GM19043 (cell line): ENCODE data around the gene NRDE2.

Experiments
- ATAC-seq: cut with Tn5 transposase; IDR thresholded peaks from one replicate; pipeline ENCODE4 v1.9.1; 2021; ENCODE audit warnings: low read depth; ENCODE audit not compliant: unreplicated experiment

Gene NRDE2, protein sequence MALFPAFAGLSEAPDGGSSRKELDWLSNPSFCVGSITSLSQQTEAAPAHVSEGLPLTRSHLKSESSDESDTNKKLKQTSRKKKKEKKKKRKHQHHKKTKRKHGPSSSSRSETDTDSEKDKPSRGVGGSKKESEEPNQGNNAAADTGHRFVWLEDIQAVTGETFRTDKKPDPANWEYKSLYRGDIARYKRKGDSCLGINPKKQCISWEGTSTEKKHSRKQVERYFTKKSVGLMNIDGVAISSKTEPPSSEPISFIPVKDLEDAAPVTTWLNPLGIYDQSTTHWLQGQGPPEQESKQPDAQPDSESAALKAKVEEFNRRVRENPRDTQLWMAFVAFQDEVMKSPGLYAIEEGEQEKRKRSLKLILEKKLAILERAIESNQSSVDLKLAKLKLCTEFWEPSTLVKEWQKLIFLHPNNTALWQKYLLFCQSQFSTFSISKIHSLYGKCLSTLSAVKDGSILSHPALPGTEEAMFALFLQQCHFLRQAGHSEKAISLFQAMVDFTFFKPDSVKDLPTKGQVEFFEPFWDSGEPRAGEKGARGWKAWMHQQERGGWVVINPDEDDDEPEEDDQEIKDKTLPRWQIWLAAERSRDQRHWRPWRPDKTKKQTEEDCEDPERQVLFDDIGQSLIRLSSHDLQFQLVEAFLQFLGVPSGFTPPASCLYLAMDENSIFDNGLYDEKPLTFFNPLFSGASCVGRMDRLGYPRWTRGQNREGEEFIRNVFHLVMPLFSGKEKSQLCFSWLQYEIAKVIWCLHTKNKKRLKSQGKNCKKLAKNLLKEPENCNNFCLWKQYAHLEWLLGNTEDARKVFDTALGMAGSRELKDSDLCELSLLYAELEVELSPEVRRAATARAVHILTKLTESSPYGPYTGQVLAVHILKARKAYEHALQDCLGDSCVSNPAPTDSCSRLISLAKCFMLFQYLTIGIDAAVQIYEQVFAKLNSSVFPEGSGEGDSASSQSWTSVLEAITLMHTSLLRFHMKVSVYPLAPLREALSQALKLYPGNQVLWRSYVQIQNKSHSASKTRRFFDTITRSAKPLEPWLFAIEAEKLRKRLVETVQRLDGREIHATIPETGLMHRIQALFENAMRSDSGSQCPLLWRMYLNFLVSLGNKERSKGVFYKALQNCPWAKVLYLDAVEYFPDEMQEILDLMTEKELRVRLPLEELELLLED

DNA sequence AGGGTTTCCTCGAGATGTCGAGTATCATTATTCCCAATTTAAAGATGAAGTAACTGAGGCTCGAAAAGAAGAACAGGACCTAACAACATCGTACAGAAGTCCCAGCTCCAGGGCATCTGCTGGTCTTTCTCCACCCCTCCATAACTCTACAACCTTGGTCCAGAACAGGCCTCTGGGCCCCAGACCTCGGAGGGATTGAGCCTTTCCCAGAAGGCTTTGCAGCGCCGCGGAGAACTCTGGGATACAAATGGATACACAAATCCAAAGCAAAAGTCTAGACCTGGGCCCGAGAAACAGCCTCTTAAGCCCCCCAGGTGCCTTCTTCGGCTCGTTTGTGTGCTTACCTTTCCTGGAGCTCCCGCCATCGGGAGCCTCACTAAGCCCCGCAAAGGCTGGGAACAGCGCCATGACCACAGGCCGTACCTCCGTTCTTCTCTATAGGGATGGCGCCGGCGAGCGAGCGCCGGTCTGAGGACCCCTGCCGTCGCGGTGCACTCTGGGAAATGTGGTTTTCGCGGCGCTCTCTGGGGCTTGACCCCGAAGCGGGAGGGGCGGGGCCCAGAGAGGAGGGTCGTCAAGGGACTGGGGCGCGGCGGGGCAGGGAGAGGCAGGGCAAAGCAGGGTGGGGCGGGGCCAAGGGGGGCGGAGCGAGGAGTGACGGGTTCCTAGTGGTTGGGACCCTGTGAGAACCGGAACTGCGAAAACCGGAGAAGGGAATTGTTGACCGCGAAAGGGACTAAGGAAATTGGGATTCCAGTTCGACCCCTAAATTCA is at the start of gene NRDE2:
NRDE2 (minus strand) TSS at position 445 of the 774 bp plus-strand sequence; CDS start at position 408, 37 bp downstream.
- ATAC-seq: peak; percentile 92

DNA sequence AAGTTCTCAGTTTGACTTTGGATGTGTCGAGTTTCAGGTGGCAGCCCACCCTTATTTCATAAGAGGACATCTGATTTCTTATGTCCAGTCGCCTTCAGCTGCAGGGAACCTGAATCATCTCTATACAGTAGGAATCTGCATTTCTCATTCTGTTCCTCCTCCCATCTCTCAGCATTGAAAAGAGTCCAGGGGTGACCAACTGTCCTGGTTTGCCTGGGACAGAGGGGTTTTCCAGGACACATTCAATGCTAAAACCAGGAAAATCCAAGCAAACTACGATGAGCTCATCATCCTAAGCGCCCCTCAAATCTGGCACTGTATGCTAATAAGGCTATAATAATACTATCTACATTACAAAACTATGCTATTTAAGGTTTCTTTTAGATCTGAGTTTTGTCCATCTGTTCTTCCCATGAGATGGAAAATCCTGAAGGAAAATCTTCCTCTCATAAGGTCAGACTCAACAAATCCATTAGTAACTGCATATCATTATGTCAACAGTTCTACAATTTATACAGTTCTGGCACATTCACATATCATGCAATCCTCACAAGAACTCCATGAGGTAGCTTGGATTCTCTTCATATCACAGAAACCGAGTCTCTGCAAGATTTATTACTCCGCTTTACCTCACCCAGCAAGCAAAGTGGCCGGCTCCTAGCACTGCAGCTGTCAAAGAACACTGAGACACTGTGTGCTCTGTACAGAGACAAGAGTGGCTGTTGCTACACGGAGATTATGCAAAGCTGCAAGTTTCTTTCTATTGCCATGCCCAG is 49.5 kb upstream of the NRDE2 start:
- no peak for ATAC-seq

DNA sequence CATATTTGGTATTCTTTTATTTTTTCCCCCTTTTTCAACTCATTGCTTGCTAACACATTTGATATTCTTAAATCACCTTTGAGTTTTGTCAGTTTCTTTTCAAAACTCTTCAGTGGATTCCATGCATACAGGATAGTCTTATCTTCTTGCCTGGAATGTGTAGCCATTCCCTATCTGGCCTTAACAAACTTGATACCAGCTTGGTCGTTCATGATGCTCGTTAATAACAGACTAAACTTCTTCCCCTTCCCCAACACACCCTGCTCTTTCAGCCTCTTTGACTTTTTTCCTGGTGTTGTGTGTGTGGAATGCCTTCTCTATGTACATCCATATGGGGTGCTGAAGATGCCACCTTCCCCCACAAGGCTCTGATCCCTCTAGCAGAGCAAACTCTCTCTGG is 47.4 kb upstream of the NRDE2 start:
- ATAC-seq: no peak

DNA sequence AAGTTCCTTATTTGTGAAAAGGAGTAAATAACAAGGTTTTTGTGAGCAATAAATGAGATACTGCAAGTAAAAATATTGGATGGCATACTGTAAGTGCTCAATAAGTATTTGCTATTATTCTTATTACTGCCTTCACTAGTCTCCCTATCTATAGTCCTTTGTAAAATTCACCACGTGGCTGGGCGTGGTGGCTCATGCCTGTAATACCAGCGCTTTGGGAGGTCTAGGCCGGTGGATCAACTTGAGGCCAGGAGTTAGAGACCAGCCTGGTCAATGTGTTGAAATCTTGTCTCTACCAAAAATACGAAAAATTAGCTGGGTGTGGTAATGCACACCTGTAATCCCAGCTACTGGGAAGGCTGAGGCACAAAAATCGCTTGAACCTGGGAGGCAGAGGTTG is 46.5 kb upstream of the NRDE2 start:
- ATAC-seq: no peak

DNA sequence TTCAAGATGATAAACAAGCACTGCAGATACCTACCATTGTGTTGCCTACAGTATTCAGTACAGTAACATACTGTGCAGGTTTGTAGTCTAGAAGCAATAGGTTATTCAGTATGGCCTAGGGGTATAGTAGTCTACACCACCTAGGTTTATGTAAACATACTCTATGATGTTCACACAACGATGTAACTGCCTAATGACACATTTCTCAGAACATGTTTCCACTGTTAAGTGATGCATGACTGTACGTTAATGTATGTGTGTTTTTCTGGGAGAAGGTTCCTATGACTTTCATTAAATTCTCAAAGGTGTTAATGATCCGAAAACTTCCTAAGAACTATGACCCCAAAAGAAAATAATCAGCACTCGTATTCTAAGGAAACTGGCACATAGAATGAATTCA is 44.2 kb upstream of the NRDE2 start:
- no peak for ATAC-seq

DNA sequence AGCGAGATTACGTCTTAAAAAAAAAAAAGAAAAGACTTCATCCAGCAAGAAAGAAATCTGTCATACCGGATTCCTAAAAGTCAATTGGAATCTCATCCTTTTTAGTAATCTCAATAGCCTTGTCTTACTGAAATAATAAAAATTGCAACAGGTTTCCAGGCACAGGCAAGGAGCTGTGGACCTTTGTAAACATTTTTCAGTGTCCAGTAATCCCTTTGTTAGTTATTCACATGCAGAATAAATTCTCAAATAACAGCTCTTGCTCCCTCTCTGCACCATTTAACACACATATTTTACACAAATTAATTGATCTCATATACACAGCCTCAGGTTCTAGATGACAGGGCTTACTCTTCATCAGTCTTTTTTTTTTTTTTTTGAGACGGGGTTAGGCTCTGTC is 43.1 kb upstream of the NRDE2 start:
- no peak for ATAC-seq

DNA sequence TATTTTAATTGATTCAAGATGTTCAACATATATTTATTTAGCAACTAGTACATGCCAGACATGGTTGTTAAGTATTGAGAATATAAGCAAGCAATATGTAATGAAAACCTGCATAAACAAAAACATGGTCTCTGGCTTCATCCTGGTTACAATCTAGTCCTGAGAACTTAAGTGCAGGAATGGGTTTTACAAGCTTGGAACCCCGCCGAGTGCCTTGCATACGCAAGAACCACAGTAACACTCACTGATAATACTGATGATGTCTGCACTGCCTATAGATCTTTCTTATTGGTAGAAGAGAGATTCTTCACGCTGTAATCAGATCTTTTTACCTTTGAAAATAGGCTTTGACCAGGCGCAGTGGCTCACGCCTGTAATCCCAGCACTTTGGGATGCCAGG is 42.1 kb upstream of the NRDE2 start:
- no peak for ATAC-seq

DNA sequence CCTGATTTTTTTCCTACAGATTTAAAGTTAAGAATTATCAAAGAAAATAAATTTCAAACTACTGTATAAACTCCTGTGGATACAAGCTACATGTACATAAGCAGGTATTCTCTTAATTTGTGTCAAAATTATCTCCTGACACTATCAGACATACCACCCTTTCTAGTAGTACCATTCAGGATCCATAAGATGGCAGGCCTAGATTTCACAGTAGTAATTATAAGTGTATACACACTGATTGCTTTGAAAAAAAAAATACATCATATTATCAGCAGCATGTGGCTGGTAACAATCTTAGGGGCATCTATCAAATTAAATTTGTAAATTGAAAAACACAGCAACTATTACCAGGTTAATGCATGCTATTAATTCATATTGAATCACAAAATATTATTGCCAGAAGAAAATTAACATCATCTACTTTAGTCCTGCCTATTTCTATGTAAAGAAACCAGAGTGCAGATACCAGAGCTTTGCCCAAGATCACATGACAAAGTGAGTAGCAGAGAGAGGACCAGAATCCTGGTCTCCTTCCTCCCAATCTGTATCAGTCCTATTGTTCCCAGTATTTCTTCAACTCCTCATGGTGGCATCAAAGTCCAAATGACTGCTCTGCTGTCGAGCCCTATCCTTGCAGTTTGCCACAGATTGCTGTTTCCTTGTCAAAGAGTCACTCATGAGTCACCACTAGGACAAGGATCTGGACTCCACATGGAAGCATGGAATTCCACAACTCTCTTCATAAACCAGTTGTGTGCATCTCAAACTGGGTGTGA is 37.4 kb upstream of the NRDE2 start:
- no peak for ATAC-seq

DNA sequence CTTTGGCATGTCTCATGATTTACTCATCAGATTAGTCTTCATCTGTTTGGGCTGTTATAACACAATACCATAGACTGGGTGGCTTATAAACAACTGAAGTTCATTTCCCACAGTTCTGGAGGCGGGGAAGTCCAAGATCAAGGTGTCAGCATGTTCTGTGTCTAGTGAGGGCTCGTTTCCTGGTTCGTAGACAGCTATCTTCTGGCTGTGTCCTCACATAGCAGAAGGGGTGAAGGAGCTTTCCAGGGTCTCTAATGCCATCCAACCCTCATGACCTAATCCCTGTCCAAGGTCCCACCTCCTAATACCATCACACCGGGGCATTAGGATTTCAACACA is 30.8 kb upstream of the NRDE2 start:
- no peak for ATAC-seq

DNA sequence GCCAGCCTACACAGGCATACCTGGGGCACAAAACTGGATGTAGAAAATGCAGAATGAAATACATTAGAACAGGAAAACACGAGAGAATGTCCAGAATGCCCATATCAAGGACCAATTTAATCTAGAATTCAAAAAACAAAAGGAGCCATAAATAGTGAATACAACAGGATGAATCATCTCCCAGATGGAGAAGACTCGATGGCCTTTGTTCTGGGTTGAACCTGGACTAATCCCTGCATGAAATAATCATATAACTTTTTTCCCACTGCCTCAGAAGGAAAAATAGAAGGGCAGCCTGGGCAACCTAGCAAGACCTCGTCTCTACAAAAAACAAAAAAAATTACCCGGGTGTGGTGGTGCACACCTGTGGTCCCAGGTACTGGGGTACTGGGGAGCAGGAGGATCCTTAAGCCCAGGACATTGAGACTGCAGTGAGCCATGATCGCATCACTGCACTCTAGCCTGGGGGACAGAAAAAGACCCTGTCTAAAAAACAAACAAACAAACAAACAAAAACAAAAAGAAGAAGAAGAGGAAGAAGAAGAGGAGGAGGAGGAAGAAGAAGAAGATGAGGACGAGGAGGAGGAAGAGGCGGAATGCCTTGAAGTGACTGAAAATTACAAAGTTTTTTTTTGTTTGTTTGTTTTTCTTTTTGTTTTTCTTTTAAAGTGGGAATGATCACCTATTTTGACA is 30.3 kb upstream of the NRDE2 start:
- ATAC-seq: no peak

DNA sequence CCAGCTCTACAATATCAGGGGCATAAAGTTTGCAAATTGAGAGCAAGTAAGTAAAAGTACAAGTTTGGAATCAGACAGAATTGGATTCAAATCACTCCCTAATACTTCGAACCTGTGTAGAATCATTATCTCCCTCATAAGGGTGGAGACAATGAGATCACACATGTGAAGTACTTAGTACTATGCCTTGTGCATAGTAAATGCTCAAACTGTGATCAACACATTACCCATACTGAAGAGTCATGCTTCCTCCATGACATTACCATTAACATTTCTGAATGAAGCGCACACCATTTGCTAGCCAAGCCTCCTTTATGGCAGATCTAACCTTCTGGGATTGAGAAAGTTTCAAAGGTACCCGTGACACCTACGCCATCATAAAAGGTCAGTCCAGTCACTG is 26.6 kb upstream of the NRDE2 start:
- ATAC-seq: no peak

DNA sequence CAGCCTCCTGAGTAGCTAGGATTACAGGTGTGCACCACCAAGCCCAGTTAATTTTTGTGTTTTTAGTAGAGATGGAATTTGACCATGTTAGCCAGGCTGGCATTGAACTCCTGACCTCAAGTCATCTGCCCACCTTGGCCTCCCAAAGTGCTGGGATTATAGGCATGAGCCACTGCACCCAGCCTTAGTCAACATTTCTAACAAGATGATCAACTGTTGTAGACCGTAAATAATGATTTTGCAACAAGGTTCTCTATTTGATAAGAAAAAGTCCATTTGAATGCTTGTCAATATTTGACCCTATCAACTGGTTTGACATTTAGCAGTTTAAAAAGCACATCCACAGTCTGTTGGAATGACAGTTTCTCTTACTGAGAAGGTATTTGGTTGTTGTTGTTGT is 25.2 kb upstream of the NRDE2 start:
- ATAC-seq: no peak

DNA sequence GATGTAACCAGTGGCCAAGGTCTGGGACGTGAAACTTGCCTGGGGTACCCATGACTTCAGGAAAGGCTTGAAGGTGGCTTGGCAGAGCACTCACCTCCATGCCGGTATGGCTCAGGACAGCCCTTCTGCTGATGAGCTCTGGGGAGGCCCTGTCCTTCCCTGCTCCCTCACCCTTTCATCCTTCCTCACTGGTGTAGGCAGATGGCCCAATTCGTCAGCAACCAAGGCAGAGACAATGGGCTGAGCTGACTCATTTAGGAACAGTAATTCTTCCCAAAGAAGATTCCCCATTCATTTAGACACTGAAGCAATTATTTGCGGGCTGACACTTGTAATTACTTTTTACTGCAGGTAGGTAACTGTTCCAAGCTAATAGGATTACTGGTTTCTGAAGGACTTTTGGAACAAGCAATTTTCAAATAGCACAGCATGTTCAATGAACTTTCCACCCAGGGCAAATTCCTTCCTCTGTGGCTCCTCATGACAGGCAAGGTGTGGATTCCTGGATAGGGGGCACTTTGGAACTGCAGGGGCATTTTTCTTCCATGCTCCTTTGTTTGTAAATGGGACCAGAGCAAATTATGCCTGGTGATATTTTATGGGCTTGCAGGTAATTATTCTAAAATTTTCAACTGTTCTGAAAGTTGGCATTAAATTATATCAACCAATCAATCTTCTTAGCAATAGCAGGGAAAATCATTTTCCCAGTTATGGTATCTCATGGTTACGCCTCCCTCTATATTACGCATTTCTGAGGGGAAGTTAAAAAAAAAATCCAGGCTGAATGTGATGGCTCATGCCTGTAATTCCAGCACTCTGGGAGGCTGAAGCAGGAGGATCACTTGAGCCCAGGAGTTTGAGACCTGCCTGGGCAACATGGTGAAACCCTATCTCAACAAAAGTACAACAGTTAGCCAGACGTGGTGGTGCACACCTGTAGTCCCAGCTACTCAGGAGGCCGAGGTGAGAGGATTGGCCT is 24.1 kb upstream of the NRDE2 start:
- no peak for ATAC-seq

DNA sequence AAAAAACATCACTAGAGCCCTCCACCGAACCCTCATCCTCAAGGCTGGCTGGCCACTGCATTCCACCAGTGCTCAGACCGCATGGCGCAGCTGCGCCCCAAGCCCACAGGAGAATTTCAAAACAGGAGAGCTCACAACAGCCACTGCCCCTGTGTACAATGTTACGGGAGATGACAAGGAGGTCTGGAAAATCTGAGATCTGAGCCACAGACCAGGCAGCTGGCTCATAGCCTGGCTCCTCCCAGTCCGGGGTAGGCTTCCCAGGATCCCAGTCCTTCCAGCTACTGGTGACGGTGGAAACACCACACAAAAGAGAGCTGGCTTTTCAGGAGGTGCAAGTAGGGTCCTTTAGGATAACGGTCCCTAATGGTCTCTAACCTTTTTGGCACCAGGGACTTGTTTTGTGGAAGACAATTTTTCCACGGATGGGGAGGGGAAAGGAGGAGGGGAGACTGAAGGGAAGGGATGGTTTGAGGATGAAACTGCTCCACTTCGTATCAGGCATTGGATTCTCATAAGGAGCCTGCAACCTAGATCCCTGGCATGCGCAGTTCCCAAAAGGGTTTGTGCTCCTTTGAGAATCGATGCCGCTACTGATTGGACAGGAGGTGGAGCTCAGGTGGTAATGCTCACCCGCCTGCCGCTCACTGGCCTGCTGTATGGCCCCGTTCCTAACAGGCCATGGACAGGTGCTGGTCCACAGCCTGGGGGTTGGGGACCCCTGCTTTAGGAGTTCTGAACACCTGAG is 23.0 kb upstream of the NRDE2 start:
- no peak for ATAC-seq

DNA sequence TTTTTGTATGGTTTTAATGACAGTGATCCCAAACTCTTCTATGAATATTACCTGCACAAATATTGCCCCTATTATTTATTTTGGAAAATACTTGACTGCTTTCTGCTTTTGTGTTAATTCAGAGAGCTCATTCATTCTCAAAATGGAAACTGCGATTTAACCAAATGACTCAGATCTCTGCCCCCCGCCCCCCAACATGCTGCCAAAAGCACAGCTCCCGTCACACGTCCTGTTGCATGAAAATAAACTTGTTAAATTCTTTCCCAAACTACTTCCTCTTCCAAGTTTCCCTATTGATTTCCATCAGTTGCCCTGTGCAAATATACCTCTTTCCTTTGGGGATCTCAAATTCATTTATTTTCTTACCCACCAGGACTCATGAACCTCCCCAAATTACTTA is 18.0 kb upstream of the NRDE2 start:
- no peak for ATAC-seq

DNA sequence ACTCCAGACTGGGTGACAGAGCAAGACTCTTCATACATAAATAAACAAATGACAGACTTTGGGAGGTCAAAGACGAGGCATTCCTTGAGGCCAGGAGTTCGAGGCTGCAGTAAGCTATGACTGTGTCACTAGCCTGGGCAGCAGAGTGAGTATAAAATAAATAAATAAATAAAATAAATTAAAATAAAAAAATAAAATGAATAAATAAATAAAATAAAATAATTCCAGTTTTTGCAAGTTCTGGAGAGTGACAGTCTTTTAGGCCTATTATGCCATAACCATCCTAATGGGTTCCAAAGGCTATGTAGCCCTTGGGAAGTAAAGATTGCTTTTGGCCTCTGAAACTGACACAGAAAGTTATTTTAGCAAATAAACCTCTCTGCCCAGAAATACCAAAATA is 16.5 kb upstream of the NRDE2 start:
- ATAC-seq: no peak

DNA sequence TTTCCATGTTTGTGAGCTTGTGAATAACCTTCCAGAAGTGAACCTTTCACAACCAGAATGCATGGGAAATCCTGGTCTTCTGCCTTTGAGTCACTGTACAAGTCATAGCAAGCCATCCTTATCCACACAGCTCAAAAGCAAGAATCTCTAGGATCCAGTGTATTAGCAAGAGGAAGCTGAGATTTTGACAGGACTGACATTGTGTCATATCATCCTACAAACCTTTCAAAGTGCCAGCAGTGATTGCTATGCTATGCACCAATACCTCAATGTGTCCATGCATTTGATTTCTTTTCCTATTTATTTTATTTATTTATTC is 13.5 kb upstream of the NRDE2 start:
- ATAC-seq: no peak
